Body of pancreas (tissue), 4 donors: ENCODE data around the gene TLN1.

Experiments
- CTCF ChIP-seq, 7 experiments: fragments of 450-650 bp in 4 of 7; fragments of 200-600 bp in 3 of 7; sonication (generic) in 3 of 7; IDR thresholded peaks; one replicate each; pipeline ENCODE4 v1.5.1; 2016 to 2019; ENCODE audit warnings: antibody characterized with exemption in 7 of 7
- POLR2A ChIP-seq, 3 donors: fragments of 450-650 bp; IDR thresholded peaks; one replicate each; pipeline ENCODE4 v1.6.1; 2016; ENCODE audit warnings: antibody characterized with exemption in 3 of 3, mild to moderate bottlenecking in 2 of 3

- no peak for TF ChIP-seq POLR2A (IDR thresholded peaks at IDR 0.05)
- no peak for TF ChIP-seq CTCF (IDR thresholded peaks at IDR 0.05)
These were observed 40.7 kb downstream of the TLN1 start for GRCh38 chr9:35691334-35691650.
